Measurements from ENCODE around the gene PPP2CA. TPM values are rescaled to one million over a fixed set of nuclear protein-coding genes. Genes with fewer than 3 reads are reported as not detected.

The PPP2CA gene
- total and polyA plus RNA-seq, 2 of the 8 experiments (the other 6 are each of a cell fraction or from before 2014, with no cell fraction given) = 75.0 to 205 TPM

DNA sequence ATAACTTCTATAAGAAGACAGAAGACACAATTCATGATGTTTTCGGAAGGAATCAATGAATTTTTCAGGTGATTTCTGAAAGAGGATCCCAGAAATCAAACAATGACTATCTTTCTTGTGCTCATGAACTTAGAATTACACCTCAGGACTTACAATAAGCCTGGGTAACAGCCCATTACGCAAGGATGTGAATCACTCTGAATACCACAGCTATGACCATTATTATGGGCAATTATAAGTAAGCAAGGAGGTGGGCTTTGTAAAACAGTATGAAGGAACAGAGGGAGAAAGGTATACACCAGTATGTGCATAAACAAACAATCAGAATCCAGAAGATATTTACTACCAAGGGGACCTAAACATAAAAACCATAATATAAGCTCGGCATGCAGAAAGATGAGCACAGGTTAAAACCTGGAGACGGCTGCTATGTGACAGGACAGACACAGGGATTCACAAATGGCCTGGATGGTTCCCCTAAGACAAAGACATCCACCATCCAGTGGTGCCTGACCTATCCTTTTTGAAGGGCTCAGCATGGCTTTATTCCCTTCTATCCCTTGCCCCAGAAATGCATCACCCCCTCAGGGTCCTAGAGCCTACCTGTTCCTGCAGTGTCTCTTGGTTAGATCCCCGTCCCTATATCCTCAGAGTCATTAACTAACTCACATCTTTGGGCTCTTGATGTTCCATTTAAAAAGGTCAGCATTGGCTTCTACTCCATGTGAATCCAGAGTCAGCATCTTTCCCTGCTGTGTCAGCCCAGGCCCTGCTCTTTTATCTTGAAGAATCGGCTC, 21.8 kb upstream of the PPP2CA start (continued):
- TF ChIP-seq CTBP2 (IDR thresholded peaks at IDR 0.05; ENCODE audit: borderline replicate concordance, insufficient read depth, insufficient read length, low read length) (no peak), RFX5 (IDR thresholded peaks at IDR 0.05; ENCODE audit: borderline replicate concordance, low read depth, low read length) (no peak), NRF1 (IDR thresholded peaks at IDR 0.05; ENCODE audit: low read depth, low read length) (no peak), SUZ12 (IDR thresholded peaks at IDR 0.05; ENCODE audit: low read length) (no peak), GTF2F1 (IDR thresholded peaks at IDR 0.05; ENCODE audit: borderline replicate concordance, low read depth, low read length) (no peak), KDM5A (IDR thresholded peaks at IDR 0.05; ENCODE audit: low read length) (no peak), POLR2A (IDR thresholded peaks at IDR 0.05; ENCODE audit: control extremely low read depth in 1 of 2, low read depth in 2 of 2, low read length in 2 of 2) (0 out of 3 replicates have a peak, but pooled peaks of 1 of the 2 experiments have one; percentile 34), HDAC6 (IDR thresholded peaks at IDR 0.05; ENCODE audit: low read depth, low read length) (no peak), PHF8 (conservative IDR thresholded peaks at IDR 0.05; ENCODE audit: low read depth, low read length) (no peak), CHD1 (IDR thresholded peaks at IDR 0.05; ENCODE audit: low read depth, low read length) (no peak), TCF12 (IDR thresholded peaks at IDR 0.05; ENCODE audit: low read depth, low read length) (no peak), ASH2L (IDR thresholded peaks at IDR 0.05; ENCODE audit: low read length) (no peak), JUND (IDR thresholded peaks at IDR 0.05; ENCODE audit: low read length) (no peak), RAD21 (IDR thresholded peaks at IDR 0.05 in 1 of 2, conservative IDR thresholded peaks at IDR 0.05 in 1 of 2; ENCODE audit: low read depth in 2 of 2, low read length in 2 of 2) (no peak), E2F6 (IDR thresholded peaks at IDR 0.05) (no peak), EP300 (IDR thresholded peaks at IDR 0.05; ENCODE audit: borderline replicate concordance in 1 of 2, low read depth in 2 of 2, low read length in 2 of 2) (no peak), TBP (IDR thresholded peaks at IDR 0.05; ENCODE audit: low read depth, low read length) (no peak), TEAD4 (IDR thresholded peaks at IDR 0.05; ENCODE audit: low read depth, low read length) (peak; percentile 43; the same call in 1 of the 2 replicates), BCL11A (IDR thresholded peaks at IDR 0.05; ENCODE audit: low read depth in 2 of 2, low read length in 2 of 2) (no peak)
- TF ChIP-seq, protein P1, sequence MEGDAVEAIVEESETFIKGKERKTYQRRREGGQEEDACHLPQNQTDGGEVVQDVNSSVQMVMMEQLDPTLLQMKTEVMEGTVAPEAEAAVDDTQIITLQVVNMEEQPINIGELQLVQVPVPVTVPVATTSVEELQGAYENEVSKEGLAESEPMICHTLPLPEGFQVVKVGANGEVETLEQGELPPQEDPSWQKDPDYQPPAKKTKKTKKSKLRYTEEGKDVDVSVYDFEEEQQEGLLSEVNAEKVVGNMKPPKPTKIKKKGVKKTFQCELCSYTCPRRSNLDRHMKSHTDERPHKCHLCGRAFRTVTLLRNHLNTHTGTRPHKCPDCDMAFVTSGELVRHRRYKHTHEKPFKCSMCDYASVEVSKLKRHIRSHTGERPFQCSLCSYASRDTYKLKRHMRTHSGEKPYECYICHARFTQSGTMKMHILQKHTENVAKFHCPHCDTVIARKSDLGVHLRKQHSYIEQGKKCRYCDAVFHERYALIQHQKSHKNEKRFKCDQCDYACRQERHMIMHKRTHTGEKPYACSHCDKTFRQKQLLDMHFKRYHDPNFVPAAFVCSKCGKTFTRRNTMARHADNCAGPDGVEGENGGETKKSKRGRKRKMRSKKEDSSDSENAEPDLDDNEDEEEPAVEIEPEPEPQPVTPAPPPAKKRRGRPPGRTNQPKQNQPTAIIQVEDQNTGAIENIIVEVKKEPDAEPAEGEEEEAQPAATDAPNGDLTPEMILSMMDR (IDR thresholded peaks at IDR 0.05; ENCODE audit: control extremely low read depth in 1 of 3, insufficient read depth in 1 of 3, low read depth in 1 of 3, low read length in 3 of 3) = no peak
